ENCODE measurements around the gene HERPUD2. TPM values are rescaled to one million over a fixed set of nuclear protein-coding genes. Genes with fewer than 3 reads are reported as not detected.
A peak's percentile ranks its signal among the peaks of the same experiment; 100 is the strongest.

Gene HERPUD2
- total and polyA plus RNA-seq, 2 of the 4 experiments (the other 2 are of a cell fraction) = 22.2 to 27.2 TPM

- Histone ChIP-seq H3K23ac (ENCODE audit: low read depth, low read length) (0 out of 2 replicates have a peak overlapping the region, but pooled peaks have one; percentile 32), H2BK120ac (ENCODE audit: low read depth, low read length) (no peak overlapping the region), H2BK20ac (ENCODE audit: low read depth, low read length) (no peak overlapping the region), H3K4ac (ENCODE audit: low read depth, low read length) (no peak overlapping the region), H4K20me1 (ENCODE audit: insufficient read depth, low read length) (no peaks in the 10 kb centered on the region), H2AK5ac (ENCODE audit: low read depth, low read length) (no peak overlapping the region), H3K36me3 (ENCODE audit: control insufficient read depth, insufficient read depth, low read length) (no peaks in the 10 kb centered on the region), H4K8ac (ENCODE audit: low read depth in 2 of 2, low read length in 2 of 2) (no peak overlapping the region), H3K4me1 (ENCODE audit: control insufficient read depth, insufficient read depth, low read length) (no peaks in the 10 kb centered on the region), H3K56ac (ENCODE audit: extremely low read depth, insufficient read depth, low read length) (no peak overlapping the region), H2BK15ac (ENCODE audit: low read depth, low read length) (no peak overlapping the region), H3K18ac (ENCODE audit: low read depth, low read length) (no peak overlapping the region), H3K27ac (ENCODE audit: insufficient read depth, low read length) (no peak overlapping the region), H4K91ac (ENCODE audit: insufficient read depth, low read depth, low read length) (no peak overlapping the region), H3K79me1 (ENCODE audit: low read depth in 1 of 2, low read length in 2 of 2) (no peaks in the 10 kb centered on the region), H2AFZ (replicated peaks; ENCODE audit: low read length, poor library complexity) (no peak overlapping the region), H3K27me3 (ENCODE audit: control insufficient read depth, insufficient read depth, low read length) (peaks cover 2% of the 10 kb centered on the region; the same call in 1 of the 2 replicates), H2AK9ac (replicated peaks; ENCODE audit: low read depth, low read length, poor library complexity) (no peak overlapping the region), H3K9me3 (ENCODE audit: control insufficient read depth, insufficient read depth, low read length) (no peaks in the 10 kb centered on the region), H3K9me1 (ENCODE audit: insufficient read depth, low read length) (no peaks in the 10 kb centered on the region), H3K4me2 (ENCODE audit: low read depth, low read length) (no peak overlapping the region), H2BK5ac (ENCODE audit: low read depth, low read length, poor library complexity, severe bottlenecking) (no peak overlapping the region), H4K5ac (ENCODE audit: low read depth, low read length) (no peak overlapping the region), H3K4me3 (ENCODE audit: insufficient read depth, low read depth, low read length) (no peak overlapping the region), H3K14ac (replicated peaks; ENCODE audit: low read depth, low read length) (no peak overlapping the region), H3K9ac (ENCODE audit: low read depth, low read length) (no peak overlapping the region)
- no peak for TF ChIP-seq RCOR1 (IDR thresholded peaks at IDR 0.05; ENCODE audit: insufficient replicate concordance, low read length)
- TF ChIP-seq USF2 (IDR thresholded peaks at IDR 0.05; ENCODE audit: low read depth, low read length) = no peak
- no peak for TF ChIP-seq POLR2A (IDR thresholded peaks at IDR 0.05; ENCODE audit: low read depth, low read length)
- no peak for TF ChIP-seq NFE2L2 (IDR thresholded peaks at IDR 0.05; ENCODE audit: low read depth, low read length)
- TF ChIP-seq ELK1 (IDR thresholded peaks at IDR 0.05; ENCODE audit: borderline replicate concordance, low read depth, low read length) = no peak
- no peak for TF ChIP-seq SMC3 (IDR thresholded peaks at IDR 0.05; ENCODE audit: low read depth, low read length)
- TF ChIP-seq BHLHE40 (IDR thresholded peaks at IDR 0.05; ENCODE audit: low read depth, low read length) = no peak
- no peak for TF ChIP-seq MAFK (IDR thresholded peaks at IDR 0.05; ENCODE audit: low read depth, low read length)
- no peak for TF ChIP-seq RFX5 (IDR thresholded peaks at IDR 0.05; ENCODE audit: low read depth, low read length)
- no peak for TF ChIP-seq CEBPB (IDR thresholded peaks at IDR 0.05; ENCODE audit: low read depth, low read length)
- no peak for TF ChIP-seq FOS (IDR thresholded peaks at IDR 0.05; ENCODE audit: low read depth, low read length)
- dilution Hi-C loops (cut with HindIII; ENCODE audit: low sequenced_read_pairs, unreplicated experiment) (no loop called here), in situ Hi-C loops (cut with MboI; ENCODE audit: low sequenced_read_pairs) (no loop called here), intact Hi-C loops (cut with micrococcal nuclease) (no loop called here)
- CTCF ChIA-PET = no interaction called here
- BruUV-seq (replicated peaks) = no TSS peak
- no peak for DNase-seq
- POLR2A ChIA-PET (ENCODE audit: unreplicated experiment) = no interaction called here
- 71% methylated on average over 1 of the region's 5 CpGs; no CpG with 5 or more reads in 1 of the 2 experiments for WGBS, 2 experiments (ENCODE audit: extremely low coverage in 2 of 2, insufficient read length in 1 of 2)
- 0 out of 2 replicates have a peak, but pooled peaks have one; percentile 21 for ATAC-seq (ENCODE audit: low read depth)
Observed at GRCh38 chr7:35734001-35734483, 39.1 kb upstream of the HERPUD2 start.
